COLO668 (cell line): ENCODE data around the gene ASB5.
"Not testable (repeated sequence)": the region's sequence is repeated elsewhere in the genome, so short reads cannot be mapped to it uniquely, and the experiment has no call there.

Experiments
- DNase-seq: peaks from one replicate; lab custom pipeline; 2025; ENCODE audit not compliant: unreplicated experiment; lab: John Stamatoyannopoulos, UW

The ASB5 gene, protein sequence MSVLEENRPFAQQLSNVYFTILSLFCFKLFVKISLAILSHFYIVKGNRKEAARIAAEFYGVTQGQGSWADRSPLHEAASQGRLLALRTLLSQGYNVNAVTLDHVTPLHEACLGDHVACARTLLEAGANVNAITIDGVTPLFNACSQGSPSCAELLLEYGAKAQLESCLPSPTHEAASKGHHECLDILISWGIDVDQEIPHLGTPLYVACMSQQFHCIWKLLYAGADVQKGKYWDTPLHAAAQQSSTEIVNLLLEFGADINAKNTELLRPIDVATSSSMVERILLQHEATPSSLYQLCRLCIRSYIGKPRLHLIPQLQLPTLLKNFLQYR

DNA sequence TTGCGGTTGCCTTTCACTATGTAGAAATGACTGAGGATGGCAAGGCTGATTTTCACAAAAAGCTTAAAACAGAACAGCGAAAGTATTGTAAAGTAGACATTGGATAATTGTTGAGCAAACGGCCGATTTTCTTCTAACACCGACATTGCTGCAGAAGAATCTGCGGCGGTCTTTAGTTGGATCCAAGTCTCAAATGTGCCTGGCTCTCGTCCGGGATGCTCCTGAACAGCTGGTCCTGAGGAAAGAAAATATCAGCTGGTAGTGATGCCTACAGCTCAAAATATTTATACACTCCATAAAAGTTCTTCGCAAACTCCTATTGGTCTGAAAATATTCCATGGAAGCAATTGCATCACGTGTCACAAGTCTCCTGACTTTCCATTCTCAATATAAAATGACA is at the start of gene ASB5:
Gene ASB5, minus strand, starts transcription at position 260 of the 400 bp plus-strand sequence. Its CDS starts 114 bp downstream, at position 146.
- no peak for DNase-seq

DNA sequence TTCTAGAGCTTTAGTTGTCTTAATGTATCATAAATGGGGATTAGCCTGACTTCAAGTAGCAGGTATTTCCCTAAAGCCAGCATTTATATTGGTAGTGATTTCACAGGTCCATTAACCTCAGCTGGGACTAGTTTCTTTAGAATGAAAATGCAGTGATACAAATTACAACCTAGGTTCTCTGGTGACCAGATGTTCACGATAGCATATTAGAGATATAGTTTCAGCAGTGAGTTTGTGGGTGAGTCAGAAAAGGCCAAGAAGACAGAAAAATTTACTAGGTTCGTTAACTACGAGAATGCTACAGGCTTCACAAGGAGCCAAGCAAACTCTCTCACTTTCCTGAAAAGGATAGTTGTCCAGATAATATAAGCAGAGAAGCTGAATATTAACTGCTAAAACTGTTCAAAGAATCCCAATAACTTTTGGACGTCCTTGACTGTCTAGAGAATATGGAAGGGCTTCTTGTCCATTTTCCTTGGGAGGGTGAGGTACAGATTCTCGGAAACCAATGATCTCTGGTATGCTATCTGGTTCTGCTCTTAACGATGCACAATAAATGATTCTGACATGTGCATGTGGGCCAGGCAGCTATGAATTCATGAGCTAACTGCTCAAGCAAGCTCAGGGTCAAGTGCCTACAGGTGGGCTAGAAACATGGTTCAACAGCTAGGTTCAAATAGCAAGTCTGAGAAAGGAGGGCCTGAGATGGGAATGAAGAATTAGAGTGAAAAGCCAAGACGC is 44.7 kb upstream of the ASB5 start:
- no peak for DNase-seq

DNA sequence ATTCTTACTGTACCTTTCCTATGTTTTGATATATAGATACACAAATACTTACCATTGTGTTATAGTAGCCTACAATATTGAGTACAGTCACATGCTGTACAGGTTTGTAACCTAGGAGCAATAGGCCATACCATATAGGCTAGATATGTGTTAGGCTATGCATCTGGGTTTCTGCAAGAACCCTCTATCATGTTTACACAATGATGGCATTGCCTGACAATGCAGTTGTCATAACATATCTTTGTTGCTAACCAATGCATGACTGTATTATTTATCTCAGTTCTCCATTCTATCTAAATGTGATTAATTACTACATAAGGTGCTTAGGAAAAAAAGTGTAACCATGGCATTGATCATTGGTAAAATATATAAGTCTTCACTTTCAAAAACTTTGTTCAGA is 40.8 kb upstream of the ASB5 start:
- DNase-seq: no peak

DNA sequence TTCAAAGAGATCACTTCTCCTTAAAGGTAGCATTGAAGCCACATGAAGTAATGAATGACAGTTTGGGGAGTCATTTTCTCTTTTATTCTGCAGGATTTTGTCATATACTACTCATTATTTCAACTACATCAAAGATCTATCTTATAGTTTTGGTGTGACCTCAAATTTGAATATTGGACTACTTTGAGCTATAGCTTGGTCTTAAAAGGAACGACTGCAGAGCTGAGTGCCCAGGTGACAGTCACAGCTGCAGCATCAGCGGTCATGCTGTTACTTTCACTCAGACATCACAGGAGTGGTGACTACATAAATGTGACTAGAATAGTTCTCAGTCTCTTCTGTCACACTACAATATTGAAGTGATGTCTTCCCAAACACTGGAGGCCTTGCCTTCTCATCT is 40.0 kb upstream of the ASB5 start:
- DNase-seq: no peak

DNA sequence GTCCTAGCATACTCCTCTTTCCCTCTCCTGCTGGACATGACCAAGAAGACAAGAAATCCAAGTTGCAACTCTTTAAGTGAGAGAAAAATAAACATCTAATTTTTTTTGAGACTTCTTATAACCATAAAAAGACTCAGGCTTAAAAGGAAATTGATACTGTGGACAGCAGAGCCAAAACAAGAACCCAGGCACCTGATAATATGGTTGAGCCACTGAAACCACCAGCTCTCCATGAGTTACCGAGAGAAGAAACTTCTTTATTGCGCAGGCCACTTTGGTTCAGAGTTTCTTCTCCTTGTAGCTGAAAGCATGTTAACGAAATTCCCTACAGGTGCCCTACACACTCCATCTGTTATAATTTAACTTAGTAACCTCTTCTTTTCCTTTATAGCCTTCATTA is 39.4 kb upstream of the ASB5 start:
- no peak for DNase-seq

DNA sequence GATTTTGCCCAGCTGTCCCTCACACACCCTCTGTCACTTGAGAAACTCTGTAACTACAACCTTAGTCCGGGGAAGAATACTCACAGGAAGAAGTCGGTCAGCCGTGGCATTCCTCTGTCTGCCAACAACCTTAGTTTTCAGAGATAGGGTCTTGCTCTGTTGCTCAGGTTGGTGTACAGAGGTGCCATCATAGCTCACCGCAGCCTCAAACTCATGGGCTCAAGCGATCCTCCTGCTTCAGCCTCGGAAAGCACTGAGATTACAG is 38.6 kb upstream of the ASB5 start:
- no peak for DNase-seq

DNA sequence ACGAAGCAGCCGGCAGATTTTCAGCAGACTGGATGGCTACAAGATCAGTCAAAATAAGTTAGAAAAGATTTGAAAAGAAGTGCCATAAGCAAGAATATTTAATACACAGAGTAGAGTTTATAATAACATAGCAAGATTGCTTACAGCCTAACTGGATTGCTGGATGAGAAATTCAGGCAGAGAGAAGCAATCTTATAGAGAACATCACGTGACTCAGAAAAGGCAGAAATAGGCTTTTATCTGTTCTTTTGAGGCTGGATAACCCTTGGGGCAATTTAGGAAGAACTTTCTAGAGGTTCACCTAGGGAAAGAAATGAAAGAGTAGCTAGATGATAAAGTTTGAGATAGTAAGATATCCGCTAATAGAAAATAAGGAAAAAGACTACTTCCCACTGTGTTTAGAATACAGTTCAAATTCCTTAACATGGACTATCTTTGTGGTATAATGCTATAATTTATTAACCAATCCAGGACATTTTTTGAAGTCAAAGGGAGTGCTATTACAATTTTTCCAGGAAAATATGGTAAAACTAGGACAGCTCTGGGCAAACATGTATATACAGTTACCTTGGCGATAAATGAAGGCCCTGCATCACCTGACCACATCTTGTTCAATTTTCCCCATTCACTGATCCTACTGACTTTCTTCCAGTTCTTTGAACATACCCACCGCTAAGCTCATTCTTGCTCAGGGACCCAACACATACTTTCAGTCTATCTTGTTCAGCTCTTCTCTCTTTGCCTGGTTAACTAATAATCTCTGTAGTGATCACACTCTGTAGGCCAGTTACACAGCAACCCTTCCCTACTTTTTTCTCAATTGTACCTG is 38.0 kb upstream of the ASB5 start:
- DNase-seq: no peak

DNA sequence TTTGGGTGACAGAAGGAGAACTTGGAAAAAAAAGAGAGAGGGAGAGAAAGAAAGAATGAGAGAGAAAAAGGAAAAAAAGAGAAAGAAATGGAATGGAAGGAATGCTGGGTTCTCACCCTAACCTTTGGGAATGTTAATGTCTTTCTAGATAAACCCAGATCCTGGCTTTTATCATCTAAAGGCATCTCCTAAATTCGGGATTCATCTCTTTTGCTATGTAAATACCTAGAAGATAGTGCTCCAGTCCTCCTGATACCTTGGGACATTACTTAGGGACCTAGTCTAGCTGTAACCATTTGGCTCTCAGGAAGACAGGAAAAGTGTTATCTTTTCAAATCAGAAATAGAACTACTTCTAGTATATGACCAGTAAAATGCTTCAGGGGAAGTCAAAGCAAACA is 34.9 kb upstream of the ASB5 start:
- DNase-seq: no peak

DNA sequence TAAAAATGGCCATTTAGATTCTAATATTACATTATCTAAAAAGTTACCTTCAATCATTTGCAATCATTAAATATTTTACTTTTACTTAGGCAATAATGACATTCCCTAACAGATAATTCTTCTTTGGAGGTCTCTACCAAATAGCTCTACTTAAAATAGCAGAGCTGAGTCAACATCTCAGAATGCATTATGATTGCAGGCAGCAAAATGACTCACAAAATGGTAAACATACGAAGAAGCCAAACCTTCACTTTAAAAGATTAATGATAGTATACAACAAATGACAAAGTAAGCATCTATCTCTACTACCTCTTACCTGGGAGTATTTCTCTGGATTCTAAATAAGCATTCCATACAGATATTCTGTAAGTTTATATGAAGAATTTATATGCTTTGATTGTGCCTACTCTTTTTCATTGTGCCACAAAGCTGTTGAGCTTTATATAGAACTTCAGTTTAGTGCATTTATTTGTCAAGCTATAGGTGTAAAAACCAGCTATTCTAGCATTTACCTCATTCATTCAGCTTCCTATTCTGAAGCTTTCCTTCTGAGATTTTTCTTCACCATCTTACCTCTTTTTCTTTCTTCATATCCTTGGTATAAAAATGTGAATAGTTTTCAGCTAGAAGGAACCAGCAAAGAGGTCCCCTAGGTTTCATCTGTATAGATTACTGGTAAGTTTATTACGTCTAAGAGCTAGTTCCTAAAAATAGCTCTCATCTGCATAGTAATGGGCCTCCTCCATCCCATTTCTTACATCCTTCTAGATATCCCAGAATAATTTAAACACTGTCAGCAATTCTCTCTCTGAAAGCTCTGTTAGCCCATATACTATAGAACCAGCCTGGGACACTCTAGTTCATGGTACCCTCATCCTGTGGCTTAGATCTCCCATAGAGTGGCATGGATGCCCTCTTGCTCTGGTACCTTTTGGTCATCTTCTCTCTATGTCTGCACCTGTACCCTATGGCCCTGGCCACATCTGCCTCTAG is 33.6 kb upstream of the ASB5 start:
- no peak for DNase-seq

DNA sequence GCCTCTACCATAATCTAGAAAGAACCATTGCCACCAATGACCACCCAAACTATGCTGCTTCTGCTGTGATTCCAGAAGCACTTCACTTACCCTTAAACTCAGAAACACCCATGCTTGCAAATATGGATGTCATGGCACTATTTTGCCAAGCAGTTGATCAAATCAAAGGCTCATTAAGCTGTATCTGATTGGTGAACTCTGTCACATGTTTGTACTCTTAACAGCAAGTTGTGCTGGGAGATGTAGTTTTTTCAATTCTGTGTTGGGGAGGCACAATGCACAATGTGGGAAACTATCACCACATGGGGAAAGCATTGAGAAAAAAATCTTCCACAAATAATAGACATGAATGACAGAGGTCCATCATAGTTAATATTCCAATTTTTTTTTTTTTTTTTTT is 31.5 kb upstream of the ASB5 start:
- no peak for DNase-seq

DNA sequence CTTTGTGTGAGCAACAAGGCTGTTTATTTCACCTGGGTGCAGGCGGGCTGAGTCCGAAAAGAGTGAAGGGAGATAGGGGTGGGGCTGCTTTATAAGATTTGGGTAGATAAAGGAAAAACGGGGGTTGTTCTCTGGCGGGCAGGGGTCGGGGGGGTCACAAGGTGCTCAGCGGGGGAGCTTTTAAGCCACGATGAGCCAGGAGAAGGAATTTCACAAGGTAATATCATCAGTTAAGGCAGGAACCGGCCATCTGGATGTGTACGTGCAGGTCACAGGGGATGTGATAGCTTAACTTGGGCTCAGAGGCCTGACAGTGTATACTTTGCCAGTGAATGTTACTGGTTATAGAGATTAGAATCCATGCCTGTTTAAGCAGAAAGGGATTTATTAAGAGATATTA is 31.0 kb upstream of the ASB5 start:
- no peak for DNase-seq

DNA sequence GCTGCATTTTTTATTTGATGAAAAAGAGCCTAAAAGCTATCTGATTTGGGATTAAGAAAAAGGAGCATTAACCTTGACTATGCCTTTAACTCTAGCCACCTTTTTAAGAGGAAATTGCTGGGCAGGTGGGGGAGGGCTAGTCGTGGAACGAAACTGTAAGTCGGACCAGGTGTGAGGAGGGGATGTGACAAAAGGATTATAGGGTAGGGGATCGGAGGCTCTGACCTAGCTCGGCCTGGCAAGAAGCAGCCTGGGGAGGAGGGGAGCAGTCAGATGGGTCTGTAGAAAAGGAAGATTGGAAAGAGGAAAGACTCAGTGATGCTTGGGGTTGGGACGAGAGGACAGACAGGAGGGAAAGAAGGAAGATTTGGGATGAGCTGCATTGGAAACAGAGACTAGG is 29.6 kb upstream of the ASB5 start:
- DNase-seq: no peak

DNA sequence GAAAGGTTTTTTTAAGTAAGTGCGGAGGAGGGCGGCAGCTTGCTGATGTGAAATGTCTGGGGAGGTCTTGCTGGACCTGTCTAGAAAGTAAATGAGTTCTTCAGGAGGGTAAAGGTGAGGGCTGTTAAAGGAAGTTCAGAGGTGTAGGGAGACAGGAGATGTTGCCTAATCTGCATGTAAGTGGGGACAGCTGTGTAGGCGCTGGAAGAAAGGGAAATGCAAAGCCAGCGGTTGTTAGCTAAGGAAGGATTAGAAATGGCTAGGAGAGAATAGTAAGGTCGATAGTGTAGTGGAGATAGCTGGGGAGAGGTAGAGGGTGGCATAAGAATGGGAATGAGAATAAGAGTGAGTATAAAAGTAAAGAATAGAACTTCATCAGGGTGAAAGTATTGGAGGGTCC is 26.9 kb upstream of the ASB5 start:
- not testable (repeated sequence) for DNase-seq

DNA sequence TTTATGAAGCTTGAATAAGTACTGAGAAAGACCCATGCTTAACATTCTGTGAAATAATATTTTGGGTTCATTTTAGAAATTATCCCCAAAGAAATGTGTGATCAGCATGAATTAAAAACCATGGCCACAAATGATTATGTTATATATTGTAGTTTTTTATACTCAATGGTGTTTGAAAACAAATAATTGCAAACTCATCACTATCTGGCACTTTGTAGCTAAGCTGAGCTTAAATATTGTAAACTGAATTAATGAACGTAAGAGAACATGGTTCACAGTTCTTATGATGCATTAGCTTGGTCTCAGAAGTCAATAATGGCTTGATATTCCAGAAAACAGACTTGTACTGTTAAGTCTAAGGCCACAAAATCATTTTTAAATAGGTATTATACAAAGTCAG is 24.6 kb upstream of the ASB5 start:
- no peak for DNase-seq

DNA sequence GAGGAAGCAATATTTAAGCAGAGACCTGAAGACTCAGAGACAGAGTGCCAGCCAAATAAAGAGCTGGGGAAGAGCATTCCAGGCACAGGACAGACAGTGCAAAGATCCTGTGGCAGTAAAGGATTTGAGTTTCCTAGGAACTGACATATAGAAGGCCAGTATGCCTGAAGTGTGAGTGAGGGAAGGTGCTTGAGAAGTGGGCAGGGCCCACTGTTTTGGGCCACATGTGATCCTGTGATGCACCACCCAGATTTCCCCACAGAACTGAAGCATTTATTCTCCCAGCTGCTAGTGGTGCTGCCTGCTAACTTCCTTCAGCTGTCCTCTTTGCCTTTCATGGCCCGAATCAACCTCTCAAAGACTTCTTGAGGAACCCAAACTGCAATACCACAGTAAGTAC is 23.9 kb upstream of the ASB5 start:
- DNase-seq: no peak

DNA sequence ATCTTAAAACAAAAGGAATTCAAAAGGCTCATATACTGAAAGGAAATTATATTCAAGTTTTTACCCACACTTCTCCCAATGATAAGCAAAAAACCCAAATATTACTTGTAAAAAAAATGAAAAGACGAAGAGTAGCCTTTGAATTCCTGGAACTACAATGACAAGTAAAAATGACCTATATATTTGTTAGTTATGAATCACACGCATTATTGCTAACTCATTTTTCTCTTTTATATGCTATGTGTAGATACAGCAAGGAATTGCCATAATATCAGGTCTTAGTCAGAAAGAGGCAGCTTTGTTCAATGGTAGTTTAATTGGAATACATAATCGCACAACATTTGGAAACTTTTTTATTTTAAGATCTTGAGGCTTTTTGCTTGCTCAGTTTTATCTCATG is 22.7 kb upstream of the ASB5 start:
- no peak for DNase-seq

DNA sequence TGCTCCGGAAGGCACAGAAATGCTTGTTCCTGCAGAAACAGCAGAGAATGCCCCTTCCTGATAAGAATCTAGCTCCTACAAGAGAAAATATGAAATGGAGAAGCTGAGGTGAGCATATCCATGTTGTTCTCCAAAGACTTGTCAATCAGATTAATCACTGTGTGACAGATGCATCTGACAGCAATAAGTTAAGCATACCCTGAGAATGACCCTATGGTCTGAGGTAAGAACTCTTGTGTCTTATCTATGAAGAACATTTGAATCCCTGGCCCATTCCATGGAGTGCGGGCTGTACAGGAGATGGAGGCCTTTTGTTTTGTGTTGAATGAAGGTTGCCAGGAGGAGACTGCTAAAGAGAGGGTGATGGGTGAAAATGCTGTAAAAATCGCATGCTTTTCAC is 21.5 kb upstream of the ASB5 start:
- DNase-seq: no peak

DNA sequence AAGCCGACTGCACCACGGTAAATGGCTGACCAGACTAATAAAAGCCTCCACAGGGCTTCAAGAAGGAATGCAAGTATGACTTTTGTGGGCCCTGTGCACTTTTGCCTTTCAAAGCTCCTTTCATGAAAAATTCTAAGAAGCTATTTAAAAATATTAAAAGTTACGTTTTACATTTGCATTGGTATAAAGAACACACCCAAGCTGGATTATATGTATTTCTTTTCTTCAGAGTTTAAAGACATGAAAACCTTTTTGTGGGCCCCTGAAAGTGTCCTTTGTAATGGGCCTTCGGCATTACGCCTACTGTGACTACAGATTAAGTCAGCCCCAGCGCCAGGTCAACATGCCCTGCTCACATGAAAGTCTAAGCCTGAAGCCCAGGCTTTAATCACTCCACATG is 20.5 kb upstream of the ASB5 start:
- DNase-seq: no peak

DNA sequence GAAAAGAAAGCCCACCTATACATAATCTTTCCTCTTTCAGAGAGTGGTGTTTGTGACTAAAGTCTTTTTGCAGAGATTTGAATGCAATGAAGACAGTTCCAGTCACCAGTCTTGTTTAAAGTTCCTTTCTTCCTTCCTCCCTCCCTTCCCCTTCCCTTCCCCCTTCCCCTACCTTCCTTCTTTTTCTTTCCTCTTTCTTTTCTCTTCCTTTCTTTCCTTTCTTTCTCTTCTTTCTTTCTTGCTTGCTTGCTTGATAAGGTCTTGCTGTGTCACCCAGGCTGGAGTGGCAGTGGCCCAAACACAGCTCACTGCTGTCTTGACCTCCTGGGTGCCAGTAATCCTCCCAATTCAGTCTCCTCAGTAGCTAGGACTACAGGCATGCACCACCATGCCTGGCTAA is 19.0 kb upstream of the ASB5 start:
- DNase-seq: no peak

DNA sequence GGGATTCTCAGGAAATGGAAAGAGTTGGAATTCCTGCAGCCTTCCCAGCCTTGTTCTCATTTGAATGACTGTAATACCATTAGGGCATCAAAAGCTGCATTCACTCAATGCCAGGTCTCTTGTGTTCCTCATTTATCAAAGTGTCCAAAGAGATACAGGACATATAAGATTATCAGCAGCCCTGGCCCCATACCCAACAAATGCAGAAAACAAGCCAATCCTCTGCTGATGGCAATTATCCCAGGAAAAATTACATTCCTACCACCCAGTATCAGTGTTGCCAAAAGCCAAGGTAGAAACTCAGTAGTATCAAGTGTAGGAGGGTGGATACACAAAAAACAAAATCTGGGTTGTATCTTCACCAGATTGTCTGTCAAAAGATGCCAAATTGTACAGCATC is 18.5 kb upstream of the ASB5 start:
- no peak for DNase-seq

DNA sequence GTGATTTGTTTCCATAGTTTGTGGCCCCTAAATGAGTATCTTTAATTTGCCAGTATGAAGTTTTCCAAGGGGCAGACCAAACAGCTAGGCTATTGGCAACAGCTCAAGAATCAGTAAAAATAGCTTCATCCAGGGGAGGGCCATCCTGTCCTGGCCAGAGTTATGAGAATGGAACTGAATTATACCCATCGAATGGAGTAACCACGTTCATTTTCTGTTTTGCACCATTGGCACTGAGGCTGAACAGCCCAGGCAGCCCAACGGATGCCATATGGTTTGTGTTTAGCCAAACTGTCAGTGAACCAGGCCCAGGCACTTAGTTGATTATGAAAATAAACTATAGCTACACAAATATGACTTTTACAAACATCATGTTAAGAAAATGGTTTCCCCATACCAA is 17.7 kb upstream of the ASB5 start:
- DNase-seq: no peak
